ENCODE data around the gene WAS.

GRCh38 chrX:48666649-48667048, 16.9 kb upstream of the WAS start:
- no peak for TF ChIP-seq POLR2A (IDR thresholded peaks at IDR 0.05)
- TF ChIP-seq CTCF (IDR thresholded peaks at IDR 0.05 in 4 of 5, conservative IDR thresholded peaks at IDR 0.05 in 1 of 5) = no peak
